ENCODE results near the gene WDR73. TPM values are rescaled to one million over a fixed set of nuclear protein-coding genes. Genes with fewer than 3 reads are reported as not detected.

The WDR73 gene
- total and polyA plus RNA-seq, 2 of the 8 experiments (the other 6 are each of a cell fraction or from before 2014, with no cell fraction given): 22.7 to 23.1 TPM

DNA sequence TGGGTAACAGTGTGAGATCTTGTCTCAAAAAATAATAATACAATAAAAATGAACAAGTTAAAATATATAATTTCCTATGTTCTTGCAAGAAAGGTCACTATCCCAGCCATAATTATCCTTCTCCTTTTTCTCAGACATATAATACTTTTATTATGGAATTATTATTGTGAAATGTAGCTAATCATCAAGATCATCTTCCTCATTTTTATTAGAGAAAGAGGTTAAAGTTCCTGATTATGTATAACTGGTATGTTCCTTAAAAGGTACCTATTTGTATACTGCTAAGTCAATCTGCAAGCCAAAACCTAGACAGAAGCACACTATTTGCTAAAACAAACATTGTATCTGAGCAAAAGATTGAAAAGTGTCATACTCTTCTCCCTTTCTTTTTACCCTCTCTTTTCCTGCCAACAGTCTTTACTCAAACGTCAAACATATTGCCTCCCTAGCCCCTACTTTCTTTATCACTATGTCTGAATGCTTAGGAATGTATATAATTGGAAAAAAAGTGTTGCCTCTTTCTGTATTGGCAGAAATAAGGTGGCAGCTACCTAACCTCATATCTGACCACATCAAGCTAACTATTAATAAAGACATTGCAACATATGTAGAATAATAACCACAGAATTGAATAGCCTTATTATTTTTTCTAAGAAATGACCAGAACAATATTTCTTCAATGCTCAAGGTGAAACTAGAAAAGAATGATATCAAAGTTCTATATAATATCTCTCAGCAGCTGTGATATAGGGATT is 43.3 kb upstream of the WDR73 start:
- peaks cover 0 to 6% of the 10 kb centered on the region in 2 experiments for H4K20me1 ChIP-seq (replicated peaks in 1 of 2; ENCODE audit: control insufficient read depth in 1 of 2, insufficient read depth in 2 of 2, low read length in 2 of 2)

More for the DNA sequence above, 43.3 kb upstream of the WDR73 start:
- Histone ChIP-seq H3K23me2 (ENCODE audit: low read depth, low read length) (no peaks in the 10 kb centered on the region), H2BK5ac (ENCODE audit: low read depth, low read length) (no peak overlapping the region), H3K9me3 (ENCODE audit: insufficient read depth in 2 of 2, low read depth in 1 of 2, low read length in 1 of 2) (no peaks in the 10 kb centered on the region), H3K27me3 (replicated peaks in 1 of 4; ENCODE audit: control insufficient read depth in 3 of 4, extremely low read depth in 1 of 4, insufficient read depth in 3 of 4, low read length in 3 of 4) (no peaks in the 10 kb centered on the region), H2AFZ (ENCODE audit: low read length) (no peak overlapping the region), H3K9ac (replicated peaks in 1 of 4; ENCODE audit: extremely low read depth in 1 of 4, low read depth in 3 of 4, low read length in 3 of 4) (no peak overlapping the region), H4K5ac (ENCODE audit: insufficient read length, low read depth, low read length) (no peak overlapping the region), H2BK120ac (replicated peaks; ENCODE audit: low read depth, low read length) (no peak overlapping the region), H3K79me2 (ENCODE audit: control insufficient read depth in 1 of 2, insufficient read depth in 2 of 2, low read length in 2 of 2) (peaks cover 0 to 96% of the 10 kb centered on the region in 2 experiments; a peak in 3 of 4 replicates), H2AK5ac (ENCODE audit: low read depth, low read length) (no peak overlapping the region), H4K91ac (replicated peaks; ENCODE audit: insufficient read length, low read length) (no peak overlapping the region), H3K4ac (replicated peaks; ENCODE audit: insufficient read length, low read depth, low read length) (no peak overlapping the region), H3K4me1 (replicated peaks in 1 of 4; ENCODE audit: control insufficient read depth in 3 of 4, insufficient read depth in 4 of 4, low read length in 3 of 4) (no peaks in the 10 kb centered on the region), H3K4me3 (ENCODE audit: extremely low read depth in 1 of 4, insufficient read depth in 2 of 4, low read depth in 3 of 4, low read length in 4 of 4) (no peak overlapping the region), H3K79me1 (ENCODE audit: low read depth, low read length) (peaks cover 2% of the 10 kb centered on the region), H2BK20ac (ENCODE audit: low read length) (no peak overlapping the region), H2BK15ac (ENCODE audit: low read length) (no peak overlapping the region), H3K56ac (replicated peaks; ENCODE audit: insufficient read length, low read depth, low read length) (no peak overlapping the region), H3K23ac (ENCODE audit: insufficient read length) (no peak overlapping the region), H3K4me2 (ENCODE audit: insufficient read depth in 1 of 2, low read depth in 2 of 2, low read length in 2 of 2) (no peak overlapping the region), H3K36me3 (ENCODE audit: control insufficient read depth in 2 of 4, insufficient read depth in 4 of 4, low read length in 3 of 4) (no peaks in the 10 kb centered on the region), H3K18ac (ENCODE audit: extremely low read depth, low read length) (no peak overlapping the region), H2BK12ac (ENCODE audit: low read depth, low read length) (no peak overlapping the region), H4K8ac (ENCODE audit: extremely low read depth, insufficient read depth, low read length) (no peak overlapping the region), H3K27ac (ENCODE audit: low read depth, low read length) (no peak overlapping the region), H3K14ac (ENCODE audit: insufficient read length) (no peak overlapping the region)
- 86% methylated on average over 1 of the region's 1 CpG; no CpG with 5 or more reads in 1 of the 2 experiments for WGBS, 2 experiments (ENCODE audit: extremely low coverage in 1 of 2, insufficient coverage in 1 of 2, insufficient read length in 1 of 2, insufficient replicate concordance in 2 of 2, low coverage in 1 of 2, low lambda C conversion rate in 2 of 2, missing lambda C conversion rate in 1 of 2)
- FAIRE-seq: no peak
- DNase-seq (ENCODE audit: low read depth in 1 of 2, low spot score in 2 of 2): no peak
- CTCF ChIA-PET (ENCODE audit: partially characterized antibody): interaction anchor here (0.9 to 1.7 kb wide), 3 partner anchors 9 to 165 kb away, joined by 3 to 7 read pairs (median 3); no protein-coding TSS in a partner anchor
- TF ChIP-seq SIN3A (conservative IDR thresholded peaks at IDR 0.05 in 1 of 2, IDR thresholded peaks at IDR 0.05 in 1 of 2; ENCODE audit: low read depth in 1 of 2, low read length in 2 of 2): no peak
- no peak for TF ChIP-seq NRF1 (IDR thresholded peaks at IDR 0.05; ENCODE audit: low read depth, low read length)
- no peak for TF ChIP-seq TAF7 (optimal IDR thresholded peaks at IDR 0.05; ENCODE audit: borderline replicate concordance, low read depth, low read length)
- POLR2A ChIA-PET (ENCODE audit: partially characterized antibody): interaction anchor here (0.6 to 1.1 kb wide), 3 partner anchors 19 to 46 kb away, joined by 3 to 4 read pairs (median 3); partner anchors contain the start of gene SEC11A
